ENCODE measurements around the gene U2AF2. TPM values are rescaled to one million over a fixed set of nuclear protein-coding genes. Genes with fewer than 3 reads are reported as not detected.

Gene U2AF2
- total RNA-seq = 100 to 1,000 TPM; 142 to 167 TPM
- long read RNA-seq, partial matches to known transcripts = 0 of 3 reads
- long read RNA-seq, other reads (novel, unspliced or antisense) = 3 of 3 reads

DNA sequence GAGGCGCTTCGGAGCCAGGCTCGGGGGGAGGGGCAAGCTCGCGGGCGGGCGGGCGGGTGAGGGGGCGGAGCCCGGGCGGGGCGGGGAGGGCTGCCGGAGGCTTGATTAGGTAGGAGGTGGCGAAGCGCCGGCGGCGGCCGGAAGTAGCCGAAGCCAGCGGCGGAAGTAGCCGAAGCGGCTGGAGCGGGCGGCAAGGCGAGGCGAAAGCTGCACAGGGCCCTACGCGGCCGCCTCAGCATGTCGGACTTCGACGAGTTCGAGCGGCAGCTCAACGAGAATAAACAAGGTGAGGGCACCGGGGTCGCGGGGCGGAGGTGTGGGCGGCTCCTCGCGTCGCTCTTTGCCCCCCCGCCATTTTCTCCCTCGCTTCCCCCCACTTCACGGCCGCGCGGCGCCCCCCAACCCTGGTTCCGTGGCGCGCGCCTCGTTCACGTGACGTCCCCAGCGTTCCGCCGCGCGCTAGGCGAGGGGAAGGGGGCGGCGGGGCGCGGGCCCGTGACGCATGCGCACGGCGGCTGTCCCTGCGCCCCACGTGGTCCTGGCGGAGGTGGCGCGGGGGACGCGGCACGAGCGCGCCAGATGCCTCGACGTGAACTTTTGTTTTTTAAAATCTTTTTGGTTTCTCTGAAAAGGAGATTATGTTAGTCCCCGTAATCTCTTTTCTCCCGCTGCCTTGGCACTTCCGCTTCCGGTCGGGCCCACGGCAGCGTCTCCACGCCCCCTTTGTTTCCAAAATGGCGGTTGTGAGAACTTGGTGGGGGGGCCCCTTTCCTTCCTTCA, at the start of gene U2AF2:
Gene U2AF2, plus strand, starts transcription at position 168 of the 780 bp plus-strand sequence. Its CDS starts 70 bp downstream, at position 238.
- DNase-seq = peak; percentile 93 to 98
- peak; percentile 63 for ATAC-seq
- intact Hi-C loops (cut with DNase I, micrococcal nuclease) = no loop called here

DNA sequence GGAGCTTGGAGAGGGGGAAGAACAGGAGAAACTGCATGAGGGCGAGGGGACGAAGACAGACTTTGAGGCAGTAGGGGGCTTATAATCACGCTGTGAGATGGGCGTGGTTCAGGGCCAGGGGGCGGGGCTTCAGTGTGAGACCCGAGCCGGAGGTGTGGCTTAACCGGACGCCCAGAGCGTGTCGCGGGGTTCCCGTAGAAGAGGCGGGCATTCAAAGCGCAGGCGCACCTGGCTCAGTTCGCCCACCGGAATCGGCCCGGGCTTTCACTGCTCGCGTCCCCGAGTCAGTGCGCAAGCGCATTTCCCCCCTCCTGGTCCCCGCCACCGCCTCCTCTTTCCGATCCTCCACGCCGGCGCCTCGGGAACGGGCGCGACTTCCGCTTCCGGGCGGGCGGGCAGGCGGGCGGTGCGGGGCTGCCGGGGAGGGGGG, 49.6 kb upstream of the U2AF2 start:
- DNase-seq (peak; percentile 98), ATAC-seq (peak; percentile 82)
- intact Hi-C loops (cut with DNase I, micrococcal nuclease) = loop anchor here in 1 of 2 donors (10.0 kb wide), 1 partner anchor 90 kb away; no protein-coding TSS in a partner anchor

DNA sequence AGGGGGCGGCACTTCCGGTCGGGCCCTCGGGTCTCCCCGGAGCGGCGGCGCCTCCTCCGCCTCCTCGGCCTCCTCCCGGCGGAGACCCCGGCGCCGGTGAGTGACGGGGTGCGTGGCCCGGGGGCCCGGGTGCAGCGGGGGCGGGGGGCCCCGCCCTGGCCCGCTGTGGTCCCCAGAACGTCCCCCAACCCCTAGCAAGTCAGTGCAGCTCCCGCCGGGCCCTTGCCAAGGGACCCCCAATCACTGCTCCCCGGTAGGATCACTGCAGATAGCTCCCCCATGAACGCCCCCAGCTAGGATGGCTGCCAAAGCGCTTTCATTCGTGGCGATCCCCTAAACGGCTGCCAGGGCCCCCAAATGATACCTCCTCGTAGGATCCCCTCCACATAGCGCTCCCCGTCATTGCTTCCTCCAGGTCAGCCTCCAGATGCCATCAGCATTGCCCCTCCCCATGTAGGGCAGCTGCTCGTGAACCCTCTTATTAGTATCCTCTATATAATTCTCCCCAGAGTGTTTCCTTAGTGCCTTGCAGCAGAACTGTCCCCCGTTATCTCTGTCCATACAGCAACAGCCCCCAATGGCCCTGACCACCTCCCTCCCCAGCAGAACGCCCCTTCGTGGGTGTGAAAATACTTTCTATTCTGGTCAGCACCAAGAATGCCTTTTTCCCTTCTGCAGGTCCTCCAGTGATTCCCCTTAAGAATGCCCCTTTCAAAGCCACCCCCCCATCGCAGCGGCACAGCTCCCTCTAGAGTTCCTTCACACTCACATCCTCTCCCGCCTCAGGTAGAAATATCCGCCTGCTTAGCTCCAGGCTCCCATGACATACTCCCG, 49.0 kb upstream of the U2AF2 start, which contains the start of gene ZNF865:
Gene ZNF865, plus strand, starts transcription at position 11 of the 834 bp plus-strand sequence. CDS start 7,972 bp downstream, outside the sequence.
- intact Hi-C loops (cut with DNase I, micrococcal nuclease) = loop anchor here in 1 of 2 donors (10.0 kb wide), 1 partner anchor 91 kb away; no protein-coding TSS in a partner anchor

DNA sequence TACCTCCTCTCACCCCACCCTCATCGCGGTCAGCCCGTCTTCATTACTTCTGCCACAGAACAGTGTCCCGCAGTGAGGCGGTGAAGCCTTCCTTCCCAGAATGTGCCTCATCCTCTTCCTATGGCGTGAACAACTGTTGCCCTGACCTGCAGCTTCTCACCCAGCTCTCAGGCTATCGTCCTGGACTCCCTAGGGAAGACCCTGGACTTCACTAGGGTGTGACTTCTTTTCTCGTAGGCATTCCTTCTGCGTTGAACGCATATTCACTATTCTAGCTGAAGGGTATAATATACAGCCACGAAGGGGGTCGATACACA, 48.4 kb upstream of the U2AF2 start:
- no peak for ATAC-seq
- DNase-seq = no peak
- intact Hi-C loops (cut with DNase I, micrococcal nuclease) = loop anchor here in 1 of 2 donors (10.0 kb wide), 1 partner anchor 92 kb away; no protein-coding TSS in a partner anchor

More for the DNA sequence above, 49.0 kb upstream of the U2AF2 start, which contains the start of gene ZNF865:
- DNase-seq (peak; percentile 78 to 82), ATAC-seq (peak; percentile 62)

DNA sequence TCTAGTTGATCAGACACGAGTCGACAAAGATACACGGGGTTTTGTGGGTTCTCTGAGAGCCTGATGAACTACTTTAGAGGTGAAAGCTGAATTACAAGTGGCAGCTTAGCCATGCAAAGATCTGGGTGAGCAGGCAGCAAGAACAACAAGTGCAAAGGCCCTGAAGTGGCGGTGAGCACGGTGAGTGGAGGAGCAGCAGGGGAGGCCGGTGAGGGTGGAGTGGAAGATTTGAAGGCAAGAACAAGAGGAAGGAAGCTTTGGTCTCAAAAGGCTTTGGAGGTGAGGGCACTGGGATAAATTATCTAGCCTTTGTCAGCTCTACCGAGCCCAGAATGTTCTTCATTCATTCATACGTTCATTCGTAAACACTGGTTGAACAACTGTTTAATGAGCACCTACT, 48.0 kb upstream of the U2AF2 start:
- DNase-seq = no peak
- no peak for ATAC-seq
- intact Hi-C loops (cut with DNase I, micrococcal nuclease) = loop anchor here in 1 of 2 donors (10.0 kb wide), 1 partner anchor 92 kb away; no protein-coding TSS in a partner anchor

DNA sequence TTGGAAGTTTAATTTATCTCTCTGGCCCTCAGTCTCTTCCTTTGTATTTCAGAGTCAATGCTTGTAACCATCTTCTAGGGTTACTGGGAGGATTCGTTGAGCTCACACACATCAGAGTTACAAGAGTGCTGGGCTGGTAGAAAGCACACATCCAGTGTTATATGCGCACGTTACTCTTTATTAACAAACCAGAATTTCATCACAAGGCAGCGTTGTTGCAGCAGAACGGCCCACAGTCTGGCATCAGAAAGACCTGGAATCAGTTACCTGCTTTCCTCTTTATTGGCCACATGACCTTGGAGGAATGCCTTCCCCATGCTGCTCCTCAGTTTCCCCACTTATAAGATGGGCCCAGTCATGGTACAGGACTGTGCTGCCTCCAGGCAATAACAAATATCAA, 45.5 kb upstream of the U2AF2 start:
- intact Hi-C loops (cut with DNase I, micrococcal nuclease) = loop anchor here in 1 of 2 donors (10.0 kb wide), 1 partner anchor 95 kb away; no protein-coding TSS in a partner anchor
- DNase-seq (no peak), ATAC-seq (no peak)

DNA sequence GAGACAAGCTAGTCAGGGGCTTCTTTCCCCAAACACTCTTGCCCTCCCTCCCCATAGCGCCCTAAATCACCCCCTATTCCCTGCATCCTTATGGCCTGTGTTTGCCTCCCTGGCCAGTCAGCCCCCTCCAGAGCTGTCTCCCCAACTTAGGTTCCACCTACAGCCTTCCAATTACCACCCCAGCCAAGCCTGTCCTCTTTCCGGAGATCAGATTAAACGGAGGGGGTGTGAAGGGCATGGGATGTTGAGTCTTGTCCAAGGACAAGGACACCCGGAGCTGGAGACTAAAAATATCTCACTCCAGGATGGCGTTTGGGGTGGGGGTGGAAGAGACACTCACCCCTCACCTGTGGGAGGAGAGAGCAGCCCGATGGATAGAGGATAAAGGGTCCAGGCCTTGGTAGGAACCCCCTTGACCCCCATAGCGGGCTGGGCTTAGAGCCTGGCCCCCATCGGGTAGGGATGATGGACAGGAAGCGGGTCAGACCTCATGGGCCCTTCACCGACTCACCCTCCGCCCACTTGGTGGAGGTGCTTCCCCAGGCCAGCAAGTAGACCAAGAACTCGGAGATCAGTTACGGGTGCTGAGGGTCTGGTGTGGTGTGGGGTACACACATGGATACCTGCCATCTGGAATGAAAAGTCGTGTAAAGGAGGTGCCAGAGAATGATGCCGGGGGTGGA, 43.4 kb upstream of the U2AF2 start:
- ATAC-seq (peak; percentile 10), DNase-seq (no peak)
- intact Hi-C loops (cut with DNase I, micrococcal nuclease) = no loop called here

DNA sequence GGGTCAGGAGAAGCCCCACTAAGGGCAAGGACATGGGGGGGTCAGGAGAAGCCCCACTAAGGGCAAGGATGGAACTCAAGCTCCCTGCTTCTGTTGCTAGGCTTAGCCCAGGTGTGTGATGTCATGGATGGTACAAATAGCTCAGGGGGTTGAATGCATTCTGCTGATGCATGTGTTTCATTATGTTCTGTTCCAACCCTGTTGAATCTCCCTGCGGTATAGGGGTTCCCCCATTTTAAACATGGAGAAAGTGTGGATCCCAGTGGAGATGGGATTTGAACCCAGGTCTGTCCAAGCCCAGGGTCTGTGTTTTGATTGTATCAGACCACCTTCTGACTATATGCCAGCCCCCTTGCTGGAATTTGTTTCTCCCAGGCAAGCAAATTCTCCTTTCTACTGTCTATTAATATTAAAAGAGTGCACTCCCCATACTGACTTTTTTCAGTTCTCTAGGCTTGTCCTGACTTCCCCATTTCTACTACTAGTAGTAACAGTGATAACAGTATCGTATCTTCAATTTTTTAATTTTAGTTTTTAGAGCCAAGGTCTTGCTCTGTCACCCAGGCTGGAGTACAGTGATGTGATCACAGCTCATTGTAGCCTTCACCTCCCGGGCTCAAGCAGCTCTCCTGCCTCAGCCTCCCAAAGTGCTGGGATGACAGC, 42.7 kb upstream of the U2AF2 start:
- no peak for DNase-seq
- intact Hi-C loops (cut with DNase I, micrococcal nuclease) = no loop called here
- no peak for ATAC-seq

DNA sequence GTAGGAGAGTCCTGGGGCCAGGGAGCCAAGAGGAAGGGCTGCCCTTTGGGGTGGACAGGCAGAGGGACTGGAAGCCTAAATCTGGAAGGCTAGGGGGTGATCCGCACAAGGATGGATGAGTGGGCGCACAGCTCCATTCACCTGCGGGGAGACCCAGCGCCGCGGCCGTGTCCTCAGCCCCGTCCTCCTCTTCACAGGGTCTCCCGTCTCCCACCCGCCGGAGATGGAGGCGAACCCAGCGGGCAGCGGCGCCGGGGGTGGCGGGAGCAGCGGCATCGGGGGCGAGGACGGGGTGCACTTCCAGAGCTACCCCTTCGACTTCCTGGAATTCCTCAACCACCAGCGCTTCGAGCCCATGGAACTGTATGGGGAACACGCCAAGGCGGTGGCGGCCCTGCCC, 41.4 kb upstream of the U2AF2 start:
- intact Hi-C loops (cut with DNase I, micrococcal nuclease) = no loop called here
- ATAC-seq = no peak
- no peak for DNase-seq

DNA sequence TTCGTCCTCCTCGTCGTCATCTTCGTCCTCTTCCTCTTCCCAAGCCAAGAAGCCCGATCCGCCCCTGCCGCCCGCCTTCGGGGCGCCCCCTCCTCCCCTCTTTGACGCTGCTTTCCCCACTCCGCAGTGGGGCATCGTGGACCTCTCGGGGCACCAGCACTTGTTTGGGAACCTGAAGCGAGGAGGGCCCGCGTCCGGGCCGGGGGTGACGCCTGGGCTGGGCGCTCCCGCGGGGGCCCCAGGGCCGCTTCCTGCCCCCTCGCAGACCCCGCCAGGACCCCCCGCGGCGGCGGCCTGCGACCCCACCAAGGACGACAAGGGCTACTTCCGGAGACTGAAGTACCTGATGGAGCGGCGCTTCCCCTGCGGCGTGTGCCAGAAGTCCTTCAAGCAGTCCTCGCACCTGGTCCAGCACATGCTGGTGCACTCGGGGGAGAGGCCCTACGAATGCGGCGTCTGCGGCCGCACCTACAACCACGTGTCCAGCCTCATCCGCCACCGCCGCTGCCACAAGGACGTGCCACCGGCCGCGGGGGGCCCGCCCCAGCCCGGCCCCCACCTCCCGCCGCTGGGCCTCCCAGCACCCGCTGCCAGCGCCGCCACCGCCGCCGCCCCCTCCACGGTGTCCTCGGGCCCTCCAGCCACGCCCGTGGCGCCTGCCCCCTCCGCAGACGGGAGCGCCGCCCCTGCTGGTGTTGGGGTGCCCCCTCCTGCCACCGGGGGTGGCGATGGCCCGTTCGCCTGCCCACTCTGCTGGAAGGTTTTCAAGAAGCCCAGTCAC, 40.7 kb upstream of the U2AF2 start:
- DNase-seq = no peak
- ATAC-seq = no peak
- intact Hi-C loops (cut with DNase I, micrococcal nuclease) = no loop called here

DNA sequence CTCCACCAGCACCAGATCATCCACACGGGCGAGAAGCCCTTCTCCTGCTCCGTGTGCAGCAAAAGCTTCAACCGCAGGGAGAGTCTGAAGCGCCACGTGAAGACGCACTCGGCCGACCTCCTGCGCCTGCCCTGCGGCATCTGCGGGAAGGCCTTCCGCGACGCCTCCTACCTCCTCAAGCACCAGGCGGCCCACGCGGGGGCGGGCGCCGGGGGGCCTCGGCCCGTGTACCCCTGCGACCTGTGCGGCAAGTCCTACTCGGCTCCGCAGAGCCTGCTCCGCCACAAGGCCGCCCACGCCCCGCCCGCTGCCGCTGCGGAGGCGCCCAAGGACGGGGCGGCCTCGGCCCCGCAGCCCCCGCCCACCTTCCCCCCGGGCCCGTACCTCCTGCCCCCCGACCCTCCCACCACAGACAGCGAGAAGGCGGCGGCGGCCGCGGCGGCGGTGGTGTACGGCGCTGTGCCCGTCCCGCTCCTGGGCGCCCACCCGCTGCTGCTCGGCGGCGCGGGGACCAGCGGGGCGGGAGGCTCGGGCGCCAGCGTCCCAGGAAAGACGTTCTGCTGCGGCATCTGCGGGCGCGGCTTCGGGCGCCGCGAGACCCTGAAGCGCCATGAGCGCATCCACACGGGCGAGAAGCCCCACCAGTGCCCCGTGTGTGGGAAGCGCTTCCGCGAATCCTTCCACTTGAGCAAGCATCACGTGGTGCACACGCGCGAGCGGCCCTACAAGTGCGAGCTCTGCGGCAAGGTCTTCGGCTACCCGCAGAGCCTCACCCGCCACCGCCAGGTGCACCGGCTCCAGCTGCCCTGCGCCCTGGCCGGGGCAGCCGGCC, 39.9 kb upstream of the U2AF2 start:
- DNase-seq = no peak
- no peak for ATAC-seq
- intact Hi-C loops (cut with DNase I, micrococcal nuclease) = no loop called here

DNA sequence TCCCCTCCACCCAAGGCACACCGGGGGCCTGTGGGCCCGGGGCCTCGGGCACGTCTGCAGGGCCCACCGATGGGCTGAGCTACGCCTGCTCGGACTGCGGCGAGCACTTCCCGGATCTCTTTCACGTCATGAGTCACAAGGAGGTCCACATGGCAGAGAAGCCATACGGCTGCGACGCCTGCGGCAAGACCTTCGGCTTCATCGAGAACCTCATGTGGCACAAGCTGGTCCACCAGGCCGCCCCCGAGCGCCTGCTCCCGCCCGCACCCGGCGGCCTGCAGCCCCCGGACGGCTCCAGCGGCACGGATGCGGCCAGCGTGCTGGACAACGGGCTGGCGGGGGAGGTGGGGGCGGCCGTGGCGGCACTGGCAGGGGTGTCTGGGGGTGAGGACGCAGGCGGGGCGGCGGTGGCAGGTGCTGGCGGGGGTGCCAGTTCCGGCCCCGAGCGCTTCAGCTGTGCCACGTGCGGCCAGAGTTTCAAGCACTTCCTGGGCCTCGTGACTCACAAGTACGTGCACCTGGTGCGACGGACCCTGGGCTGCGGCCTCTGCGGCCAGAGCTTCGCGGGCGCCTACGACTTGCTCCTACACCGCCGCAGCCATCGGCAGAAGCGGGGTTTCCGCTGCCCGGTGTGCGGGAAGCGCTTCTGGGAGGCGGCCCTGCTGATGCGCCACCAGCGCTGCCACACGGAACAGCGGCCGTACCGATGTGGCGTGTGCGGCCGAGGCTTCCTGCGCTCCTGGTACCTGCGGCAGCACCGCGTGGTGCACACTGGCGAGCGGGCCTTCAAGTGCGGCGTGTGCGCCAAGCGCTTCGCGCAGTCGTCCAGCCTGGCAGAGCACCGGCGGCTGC, 39.1 kb upstream of the U2AF2 start:
- intact Hi-C loops (cut with DNase I, micrococcal nuclease) = no loop called here
- no peak for ATAC-seq

DNA sequence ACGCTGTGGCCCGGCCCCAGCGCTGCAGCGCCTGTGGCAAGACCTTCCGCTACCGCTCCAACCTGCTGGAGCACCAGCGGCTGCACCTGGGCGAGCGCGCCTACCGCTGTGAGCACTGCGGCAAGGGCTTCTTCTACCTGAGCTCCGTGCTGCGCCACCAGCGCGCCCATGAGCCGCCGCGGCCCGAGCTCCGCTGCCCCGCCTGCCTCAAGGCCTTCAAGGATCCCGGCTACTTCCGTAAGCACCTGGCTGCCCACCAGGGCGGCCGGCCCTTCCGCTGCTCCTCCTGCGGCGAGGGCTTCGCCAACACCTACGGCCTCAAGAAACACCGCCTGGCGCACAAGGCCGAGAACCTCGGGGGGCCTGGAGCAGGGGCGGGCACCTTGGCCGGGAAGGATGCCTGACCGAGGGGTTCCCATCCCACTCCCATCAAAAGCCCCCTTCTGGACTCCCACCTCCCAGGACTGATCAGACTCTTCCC, 38.4 kb upstream of the U2AF2 start:
- intact Hi-C loops (cut with DNase I, micrococcal nuclease) = no loop called here
- DNase-seq (no peak), ATAC-seq (no peak)

More for the DNA sequence above, 39.1 kb upstream of the U2AF2 start:
- no peak for DNase-seq

DNA sequence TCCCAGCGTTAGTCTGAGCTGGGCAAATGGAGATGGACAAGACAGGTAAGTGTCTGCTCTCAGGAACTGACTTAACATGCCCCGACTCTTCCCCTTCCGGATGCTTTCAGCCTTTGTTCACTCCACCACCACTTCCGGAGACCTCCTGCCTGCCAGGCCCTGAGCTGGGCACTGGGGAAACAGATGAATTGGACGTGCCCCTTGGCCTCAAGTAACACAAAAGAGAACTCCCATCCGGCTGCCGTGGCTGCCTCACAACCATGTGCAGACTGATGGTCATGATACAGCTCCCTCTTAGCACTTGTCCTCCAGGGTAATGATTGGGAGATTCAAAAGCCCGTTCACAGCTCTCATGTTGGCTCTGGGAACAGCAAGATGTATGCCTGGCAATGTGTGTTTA, 37.4 kb upstream of the U2AF2 start:
- no peak for DNase-seq
- ATAC-seq = no peak

DNA sequence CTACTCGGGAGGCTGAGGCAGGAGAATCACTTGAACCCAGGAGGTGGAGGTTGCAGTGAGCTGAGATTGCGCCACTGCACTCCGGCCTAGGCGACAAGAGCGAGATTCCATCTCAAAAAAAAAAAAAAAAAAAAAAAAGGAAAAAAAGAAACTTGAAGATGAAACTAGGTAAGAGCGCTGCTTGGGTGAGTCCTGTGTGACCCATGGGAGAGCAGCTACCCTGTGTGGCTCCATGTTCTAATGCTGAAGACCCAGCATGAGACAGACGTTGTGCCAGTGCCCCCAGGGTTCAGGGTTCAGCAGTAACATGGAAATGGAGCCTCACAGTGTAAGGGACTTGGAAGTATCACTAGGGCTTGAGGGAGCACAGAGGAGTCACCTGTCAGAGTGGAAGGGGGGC, 36.4 kb upstream of the U2AF2 start:
- ATAC-seq (peak; percentile 3), DNase-seq (no peak)
- intact Hi-C loops (cut with DNase I, micrococcal nuclease) = no loop called here

More for the DNA sequence above, 37.4 kb upstream of the U2AF2 start:
- intact Hi-C loops (cut with DNase I, micrococcal nuclease) = no loop called here

DNA sequence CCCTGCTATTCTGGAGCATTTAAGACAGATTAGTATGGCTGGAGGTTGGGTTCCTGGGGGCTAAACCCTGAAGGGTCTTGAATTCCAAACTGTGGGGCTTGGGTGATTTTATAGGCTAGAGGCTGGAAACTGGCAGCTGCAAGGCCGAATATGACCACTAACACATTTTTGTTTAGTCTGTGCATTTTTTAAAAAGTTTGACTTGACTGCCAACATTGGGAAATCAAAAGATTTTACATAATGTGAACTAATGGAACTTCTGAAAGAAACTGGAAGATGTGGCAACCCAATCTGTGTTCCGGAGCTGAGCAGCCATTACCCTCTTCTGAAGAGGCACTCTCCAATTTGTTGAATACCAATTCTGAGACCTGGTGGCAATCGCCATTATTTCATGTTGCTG, 35.5 kb upstream of the U2AF2 start:
- intact Hi-C loops (cut with DNase I, micrococcal nuclease) = no loop called here

More for the DNA sequence above, 35.5 kb upstream of the U2AF2 start:
- DNase-seq (no peak), ATAC-seq (no peak)
